ENCODE results near the gene PRKN. TPM values are rescaled to one million over a fixed set of nuclear protein-coding genes. Genes with fewer than 3 reads are reported as not detected.

The PRKN gene
- total RNA-seq, 4 donors from 2014 or later, result 5.5 to 17.9 (median 6.8) TPM

- Histone ChIP-seq H3K9me3 (no peaks in the 10 kb centered on the region), H3K27ac (no peak overlapping the region), H3K27me3 (no peaks in the 10 kb centered on the region), H3K4me3 (no peak overlapping the region), H3K36me3 (no peaks in the 10 kb centered on the region), H3K4me1 (no peaks in the 10 kb centered on the region)
- no peak for DNase-seq (ENCODE audit: low spot score in 2 of 2)
- 94 to 96% methylated on average over 4 of the region's 4 CpGs for WGBS, 2 donors
- TF ChIP-seq POLR2A (IDR thresholded peaks at IDR 0.05) (no peak), EP300 (IDR thresholded peaks at IDR 0.05) (no peak)
- TF ChIP-seq, protein P1, sequence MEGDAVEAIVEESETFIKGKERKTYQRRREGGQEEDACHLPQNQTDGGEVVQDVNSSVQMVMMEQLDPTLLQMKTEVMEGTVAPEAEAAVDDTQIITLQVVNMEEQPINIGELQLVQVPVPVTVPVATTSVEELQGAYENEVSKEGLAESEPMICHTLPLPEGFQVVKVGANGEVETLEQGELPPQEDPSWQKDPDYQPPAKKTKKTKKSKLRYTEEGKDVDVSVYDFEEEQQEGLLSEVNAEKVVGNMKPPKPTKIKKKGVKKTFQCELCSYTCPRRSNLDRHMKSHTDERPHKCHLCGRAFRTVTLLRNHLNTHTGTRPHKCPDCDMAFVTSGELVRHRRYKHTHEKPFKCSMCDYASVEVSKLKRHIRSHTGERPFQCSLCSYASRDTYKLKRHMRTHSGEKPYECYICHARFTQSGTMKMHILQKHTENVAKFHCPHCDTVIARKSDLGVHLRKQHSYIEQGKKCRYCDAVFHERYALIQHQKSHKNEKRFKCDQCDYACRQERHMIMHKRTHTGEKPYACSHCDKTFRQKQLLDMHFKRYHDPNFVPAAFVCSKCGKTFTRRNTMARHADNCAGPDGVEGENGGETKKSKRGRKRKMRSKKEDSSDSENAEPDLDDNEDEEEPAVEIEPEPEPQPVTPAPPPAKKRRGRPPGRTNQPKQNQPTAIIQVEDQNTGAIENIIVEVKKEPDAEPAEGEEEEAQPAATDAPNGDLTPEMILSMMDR (IDR thresholded peaks at IDR 0.05), result no peak
These were observed 882.8 kb downstream of the PRKN start for GRCh38 chr6:161844804-161845203.

DNA sequence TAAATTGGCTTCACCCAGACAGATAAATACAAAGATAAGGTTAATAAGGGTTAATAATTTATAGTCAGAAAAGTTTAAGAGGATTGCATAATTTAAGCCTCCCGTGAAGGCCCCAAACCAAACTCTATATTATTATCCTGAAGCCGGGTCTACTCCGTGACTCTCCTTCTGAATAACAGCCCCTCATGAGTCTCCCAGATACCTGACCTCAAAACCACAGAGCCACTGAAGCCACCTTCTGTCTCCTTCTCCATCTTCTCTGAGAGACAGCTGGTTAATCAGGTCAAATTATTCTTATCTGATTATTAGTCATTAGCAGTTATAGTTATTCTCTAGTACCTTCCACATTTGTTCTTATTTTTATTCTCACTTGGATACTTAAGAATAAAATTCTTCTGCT, 884.5 kb downstream of the PRKN start:
- no peaks in the 10 kb centered on the region for H3K9me3 ChIP-seq
- no peaks in the 10 kb centered on the region for H3K27me3 ChIP-seq
- WGBS, 2 donors, result 82 to 87% methylated on average over 3 of the region's 3 CpGs
- no peaks in the 10 kb centered on the region for H3K36me3 ChIP-seq
- H3K4me1 ChIP-seq, result peaks cover 0 to 6% (median 0%) of the 10 kb centered on the region in 4 donors
- TF ChIP-seq POLR2A (IDR thresholded peaks at IDR 0.05) (no peak), EP300 (IDR thresholded peaks at IDR 0.05) (no peak)
- TF ChIP-seq, protein P1 (IDR thresholded peaks at IDR 0.05), result no peak
- H3K27ac ChIP-seq, result no peak overlapping the region
- H3K4me3 ChIP-seq, result no peak overlapping the region
- DNase-seq (ENCODE audit: low spot score in 2 of 2), result no peak

DNA sequence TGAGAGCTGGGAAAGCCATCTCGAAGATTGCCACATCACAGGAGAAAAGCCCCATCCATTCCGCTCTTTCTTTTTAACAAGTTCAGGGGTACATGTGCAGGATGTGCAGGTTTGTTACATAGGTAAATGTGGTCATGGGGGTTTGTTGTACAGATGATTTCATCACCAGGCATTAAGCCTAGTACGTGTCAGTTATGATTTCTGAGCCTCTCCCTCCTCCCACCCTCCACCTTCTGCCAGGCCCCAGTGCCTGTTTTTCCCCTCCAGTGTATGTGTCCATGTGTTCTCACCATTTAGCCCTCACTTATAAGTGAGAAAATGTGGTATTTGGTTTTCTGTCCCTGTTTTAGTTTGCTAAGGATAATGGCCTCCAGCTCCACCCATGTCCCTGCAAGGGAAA, 887.2 kb downstream of the PRKN start:
- WGBS, 2 donors, result 90 to 95% methylated on average over 3 of the region's 3 CpGs
- no peak for DNase-seq (ENCODE audit: low spot score in 2 of 2)
- Histone ChIP-seq H3K36me3 (no peaks in the 10 kb centered on the region), H3K9me3 (no peaks in the 10 kb centered on the region), H3K4me1 (peaks cover 0 to 7% (median 0%) of the 10 kb centered on the region in 4 donors), H3K4me3 (no peak overlapping the region), H3K27ac (no peak overlapping the region), H3K27me3 (no peaks in the 10 kb centered on the region)
- TF ChIP-seq, protein P1 (IDR thresholded peaks at IDR 0.05), result no peak
- TF ChIP-seq EP300 (IDR thresholded peaks at IDR 0.05) (no peak), POLR2A (IDR thresholded peaks at IDR 0.05) (no peak)

- WGBS, 2 donors, result 58 to 69% methylated on average over 14 of the region's 14 CpGs
- Histone ChIP-seq H3K27me3 (no peaks in the 10 kb centered on the region), H3K4me3 (no peak overlapping the region), H3K9me3 (no peaks in the 10 kb centered on the region), H3K27ac (no peak overlapping the region), H3K36me3 (no peaks in the 10 kb centered on the region), H3K4me1 (peaks cover 0 to 10% (median 0%) of the 10 kb centered on the region in 4 donors)
- TF ChIP-seq EP300 (IDR thresholded peaks at IDR 0.05) (no peak), POLR2A (IDR thresholded peaks at IDR 0.05) (no peak)
- TF ChIP-seq, protein P1 (IDR thresholded peaks at IDR 0.05), result no peak
- DNase-seq (ENCODE audit: low spot score in 2 of 2), result no peak
These were observed 889.1 kb downstream of the PRKN start for GRCh38 chr6:161838306-161839035.

DNA sequence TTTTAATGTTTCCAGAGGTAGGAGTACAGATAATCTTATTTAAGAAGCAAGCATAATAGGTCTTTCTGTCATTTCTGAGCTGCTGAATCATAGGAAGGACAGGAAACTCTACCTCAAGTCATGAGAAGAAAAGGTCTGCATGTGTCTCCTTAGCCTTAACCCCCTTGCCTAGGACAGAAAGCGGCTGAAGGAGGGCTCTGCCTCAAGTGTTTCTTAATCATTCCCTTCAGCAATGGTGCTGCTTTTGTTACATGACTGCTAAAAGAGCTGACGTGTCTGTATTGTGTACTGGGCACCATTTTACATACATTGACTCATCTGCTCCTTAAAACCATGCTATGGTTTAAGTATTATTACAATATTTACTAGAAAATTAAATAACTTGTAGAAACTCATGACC, 889.7 kb downstream of the PRKN start:
- TF ChIP-seq, protein P1 (IDR thresholded peaks at IDR 0.05), result no peak
- TF ChIP-seq EP300 (IDR thresholded peaks at IDR 0.05) (no peak), POLR2A (IDR thresholded peaks at IDR 0.05) (no peak)
- Histone ChIP-seq H3K4me1 (peaks cover 0 to 10% (median 0%) of the 10 kb centered on the region in 4 donors), H3K9me3 (no peaks in the 10 kb centered on the region), H3K36me3 (no peaks in the 10 kb centered on the region), H3K27ac (no peak overlapping the region), H3K4me3 (no peak overlapping the region), H3K27me3 (no peaks in the 10 kb centered on the region)
- WGBS, 2 donors, result 80 to 81% methylated on average over 2 of the region's 2 CpGs
- DNase-seq (ENCODE audit: low spot score in 2 of 2), result no peak

Measured in tibial nerve (tissue), 4 donors.